ENCODE results near the gene IGFBP3.

- TF ChIP-seq POLR2A (IDR thresholded peaks at IDR 0.05; ENCODE audit: low read depth) (no peak), EP300 (IDR thresholded peaks at IDR 0.05) (no peak)
Measured at GRCh38 chr7:45874408-45875131, 46.5 kb downstream of the IGFBP3 start.

All from esophagus muscularis mucosa (tissue), 2 donors.